Ishikawa (cell line): ENCODE data around the gene HOXC9.
A peak's percentile ranks its signal among the peaks of the same experiment; 100 is the strongest.

Experiments
- CEBPB ChIP-seq: IDR thresholded peaks from 2 replicates; pipeline ENCODE4 v1.6.1; 2012
- CREB1 ChIP-seq: IDR thresholded peaks from 2 replicates; pipeline ENCODE4 v1.6.1; 2012; ENCODE audit warnings: low read depth
- EGR1 ChIP-seq: IDR thresholded peaks from 2 replicates; pipeline ENCODE4 v1.6.1; 2012
- EP300 ChIP-seq: IDR thresholded peaks from 2 replicates; pipeline ENCODE4 v1.6.1; 2012; ENCODE audit warnings: borderline replicate concordance
- FOXM1 ChIP-seq: IDR thresholded peaks from 2 replicates; pipeline ENCODE4 v1.6.1; 2012; ENCODE audit warnings: low read depth, borderline replicate concordance
- NFIC ChIP-seq: IDR thresholded peaks from 2 replicates; pipeline ENCODE4 v1.6.1; 2012
- RAD21 ChIP-seq: IDR thresholded peaks from 2 replicates; pipeline ENCODE4 v1.6.1; 2012; ENCODE audit warnings: low read depth
- TAF1 ChIP-seq: IDR thresholded peaks from 2 replicates; pipeline ENCODE4 v1.6.1; 2012; ENCODE audit warnings: low read depth, mild to moderate bottlenecking
- TCF12 ChIP-seq: IDR thresholded peaks from 2 replicates; pipeline ENCODE4 v1.6.1; 2012; ENCODE audit warnings: low read depth
- TEAD4 ChIP-seq: IDR thresholded peaks from 2 replicates; pipeline ENCODE4 v1.6.1; 2012
- YY1 ChIP-seq: IDR thresholded peaks from 2 replicates; pipeline ENCODE4 v1.6.1; 2012; ENCODE audit warnings: low read depth
- ZBTB7A ChIP-seq: IDR thresholded peaks from 2 replicates; pipeline ENCODE4 v1.6.1; 2012; ENCODE audit warnings: low read depth
- TF ChIP-seq, protein P1 (sequence below): IDR thresholded peaks from 2 replicates; pipeline ENCODE4 v1.6.1; 2012
- TF ChIP-seq, protein P2 (sequence below): IDR thresholded peaks from 2 replicates; pipeline ENCODE4 v1.6.1; 2012; ENCODE audit warnings: low read depth, mild to moderate bottlenecking
- TF ChIP-seq, protein P3 (sequence below): IDR thresholded peaks from 2 replicates; pipeline ENCODE4 v1.6.1; 2012

The HOXC9 gene

DNA sequence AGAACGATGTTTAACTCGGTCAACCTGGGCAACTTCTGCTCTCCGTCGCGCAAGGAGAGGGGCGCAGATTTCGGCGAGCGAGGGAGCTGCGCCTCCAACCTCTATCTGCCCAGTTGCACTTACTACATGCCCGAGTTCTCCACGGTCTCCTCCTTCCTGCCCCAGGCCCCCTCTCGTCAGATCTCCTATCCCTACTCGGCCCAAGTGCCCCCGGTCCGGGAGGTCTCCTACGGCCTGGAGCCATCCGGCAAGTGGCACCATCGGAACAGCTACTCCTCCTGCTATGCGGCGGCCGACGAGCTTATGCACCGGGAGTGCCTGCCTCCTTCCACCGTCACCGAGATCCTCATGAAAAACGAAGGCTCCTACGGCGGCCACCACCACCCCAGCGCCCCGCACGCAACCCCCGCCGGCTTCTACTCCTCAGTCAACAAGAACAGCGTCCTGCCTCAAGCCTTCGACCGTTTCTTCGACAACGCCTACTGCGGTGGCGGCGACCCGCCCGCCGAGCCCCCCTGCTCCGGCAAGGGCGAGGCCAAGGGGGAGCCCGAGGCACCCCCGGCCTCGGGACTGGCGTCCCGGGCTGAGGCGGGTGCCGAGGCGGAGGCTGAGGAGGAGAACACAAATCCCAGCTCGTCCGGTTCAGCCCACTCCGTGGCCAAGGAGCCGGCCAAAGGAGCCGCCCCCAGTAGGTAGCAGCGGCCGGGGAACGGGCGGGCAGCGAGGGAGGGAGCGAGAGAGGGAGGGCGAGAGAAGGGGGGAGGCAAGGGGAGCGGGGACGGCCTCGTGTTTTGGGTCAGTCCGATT, 26.5 kb upstream of the HOXC9 start:
- no peak for TF ChIP-seq YY1
- TF ChIP-seq EGR1: no peak
- TF ChIP-seq TEAD4: no peak
- TF ChIP-seq CREB1: no peak
- TF ChIP-seq FOXM1: no peak
- TF ChIP-seq, protein P1, sequence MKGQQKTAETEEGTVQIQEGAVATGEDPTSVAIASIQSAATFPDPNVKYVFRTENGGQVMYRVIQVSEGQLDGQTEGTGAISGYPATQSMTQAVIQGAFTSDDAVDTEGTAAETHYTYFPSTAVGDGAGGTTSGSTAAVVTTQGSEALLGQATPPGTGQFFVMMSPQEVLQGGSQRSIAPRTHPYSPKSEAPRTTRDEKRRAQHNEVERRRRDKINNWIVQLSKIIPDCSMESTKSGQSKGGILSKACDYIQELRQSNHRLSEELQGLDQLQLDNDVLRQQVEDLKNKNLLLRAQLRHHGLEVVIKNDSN: no peak
- no peak for TF ChIP-seq RAD21
- no peak for TF ChIP-seq CEBPB

DNA sequence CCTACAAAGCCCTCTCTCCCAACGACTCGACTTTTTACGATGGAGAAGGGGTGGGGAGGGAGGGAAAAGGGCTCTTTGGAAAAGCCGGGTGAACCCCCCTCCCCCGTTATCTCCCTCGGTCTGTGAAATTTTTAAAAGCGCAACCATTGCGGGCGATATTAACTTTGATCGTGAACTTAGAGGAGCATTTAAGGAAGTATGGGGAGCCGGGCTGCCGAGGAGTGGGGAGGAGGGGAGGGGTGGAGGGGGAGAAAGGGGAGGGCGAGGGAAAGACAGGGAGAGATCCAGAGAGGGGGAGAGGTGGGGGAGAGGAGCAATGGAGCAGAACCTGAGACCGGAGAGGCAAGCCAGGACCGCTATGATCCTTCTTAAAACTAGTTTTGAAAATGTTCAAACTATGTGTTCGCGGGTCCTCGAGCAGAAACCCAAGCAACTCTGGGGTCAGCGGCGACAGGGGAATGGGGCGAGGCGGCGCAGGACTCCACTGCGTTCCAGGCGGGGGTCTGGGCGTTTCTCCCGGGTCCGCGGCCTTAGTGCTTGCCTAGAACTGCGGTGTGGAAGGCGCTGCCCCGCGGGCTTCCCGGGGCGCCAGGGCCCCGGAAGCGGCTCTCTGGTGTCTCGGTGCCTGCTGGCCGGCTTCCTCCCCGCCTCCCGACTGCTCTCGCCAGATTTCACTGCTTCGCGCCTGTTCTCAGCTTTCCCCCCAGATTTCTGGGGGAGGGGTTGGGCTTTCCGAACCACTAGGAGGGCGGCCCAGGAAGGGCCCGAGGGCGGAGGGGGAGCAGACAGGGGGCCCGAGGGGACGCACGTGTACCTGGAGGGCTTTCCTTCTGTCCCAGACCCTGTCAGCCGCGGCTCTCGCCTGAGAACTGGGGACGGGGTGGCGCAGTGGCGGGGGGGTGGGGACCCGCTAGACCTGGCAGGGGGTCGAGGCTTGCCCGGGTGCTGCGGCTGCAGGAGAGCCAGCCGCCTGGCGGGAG, 25.6 kb upstream of the HOXC9 start, which contains the start of gene HOTAIR:
HOTAIR (minus strand) TSS at position 871 of the 980 bp plus-strand sequence.
- TF ChIP-seq NFIC: no peak
- TF ChIP-seq RAD21: no peak
- TF ChIP-seq CEBPB: no peak
- TF ChIP-seq CREB1: no peak
- TF ChIP-seq, protein P2, sequence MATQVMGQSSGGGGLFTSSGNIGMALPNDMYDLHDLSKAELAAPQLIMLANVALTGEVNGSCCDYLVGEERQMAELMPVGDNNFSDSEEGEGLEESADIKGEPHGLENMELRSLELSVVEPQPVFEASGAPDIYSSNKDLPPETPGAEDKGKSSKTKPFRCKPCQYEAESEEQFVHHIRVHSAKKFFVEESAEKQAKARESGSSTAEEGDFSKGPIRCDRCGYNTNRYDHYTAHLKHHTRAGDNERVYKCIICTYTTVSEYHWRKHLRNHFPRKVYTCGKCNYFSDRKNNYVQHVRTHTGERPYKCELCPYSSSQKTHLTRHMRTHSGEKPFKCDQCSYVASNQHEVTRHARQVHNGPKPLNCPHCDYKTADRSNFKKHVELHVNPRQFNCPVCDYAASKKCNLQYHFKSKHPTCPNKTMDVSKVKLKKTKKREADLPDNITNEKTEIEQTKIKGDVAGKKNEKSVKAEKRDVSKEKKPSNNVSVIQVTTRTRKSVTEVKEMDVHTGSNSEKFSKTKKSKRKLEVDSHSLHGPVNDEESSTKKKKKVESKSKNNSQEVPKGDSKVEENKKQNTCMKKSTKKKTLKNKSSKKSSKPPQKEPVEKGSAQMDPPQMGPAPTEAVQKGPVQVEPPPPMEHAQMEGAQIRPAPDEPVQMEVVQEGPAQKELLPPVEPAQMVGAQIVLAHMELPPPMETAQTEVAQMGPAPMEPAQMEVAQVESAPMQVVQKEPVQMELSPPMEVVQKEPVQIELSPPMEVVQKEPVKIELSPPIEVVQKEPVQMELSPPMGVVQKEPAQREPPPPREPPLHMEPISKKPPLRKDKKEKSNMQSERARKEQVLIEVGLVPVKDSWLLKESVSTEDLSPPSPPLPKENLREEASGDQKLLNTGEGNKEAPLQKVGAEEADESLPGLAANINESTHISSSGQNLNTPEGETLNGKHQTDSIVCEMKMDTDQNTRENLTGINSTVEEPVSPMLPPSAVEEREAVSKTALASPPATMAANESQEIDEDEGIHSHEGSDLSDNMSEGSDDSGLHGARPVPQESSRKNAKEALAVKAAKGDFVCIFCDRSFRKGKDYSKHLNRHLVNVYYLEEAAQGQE: no peak
- TF ChIP-seq TCF12: no peak
- TF ChIP-seq, protein P1: no peak
- TF ChIP-seq, protein P3, sequence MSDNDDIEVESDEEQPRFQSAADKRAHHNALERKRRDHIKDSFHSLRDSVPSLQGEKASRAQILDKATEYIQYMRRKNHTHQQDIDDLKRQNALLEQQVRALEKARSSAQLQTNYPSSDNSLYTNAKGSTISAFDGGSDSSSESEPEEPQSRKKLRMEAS: peak; percentile 45

DNA sequence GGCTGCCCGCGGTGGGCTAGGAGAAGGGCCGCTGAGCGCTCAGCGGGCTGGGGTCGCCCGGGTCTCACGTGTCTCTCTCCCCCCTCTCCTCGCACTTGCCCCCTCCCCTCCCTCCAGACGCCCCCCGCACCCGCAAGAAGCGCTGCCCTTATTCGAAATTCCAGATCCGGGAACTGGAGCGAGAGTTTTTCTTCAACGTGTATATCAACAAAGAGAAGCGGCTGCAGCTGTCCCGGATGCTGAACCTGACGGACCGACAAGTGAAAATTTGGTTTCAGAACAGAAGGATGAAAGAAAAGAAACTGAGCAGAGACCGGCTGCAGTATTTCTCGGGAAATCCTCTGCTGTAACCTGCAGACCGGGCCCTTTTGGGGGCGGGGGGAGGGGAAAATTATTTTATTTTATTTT, 24.9 kb upstream of the HOXC9 start:
- TF ChIP-seq, protein P2: no peak
- TF ChIP-seq TEAD4 (no peak), YY1 (no peak), TCF12 (no peak), CREB1 (no peak), FOXM1 (no peak), NFIC (no peak), ZBTB7A (no peak), TAF1 (no peak), EP300 (no peak), EGR1 (no peak), RAD21 (no peak), CEBPB (no peak)
- TF ChIP-seq, protein P1: no peak
- TF ChIP-seq, protein P3: no peak

DNA sequence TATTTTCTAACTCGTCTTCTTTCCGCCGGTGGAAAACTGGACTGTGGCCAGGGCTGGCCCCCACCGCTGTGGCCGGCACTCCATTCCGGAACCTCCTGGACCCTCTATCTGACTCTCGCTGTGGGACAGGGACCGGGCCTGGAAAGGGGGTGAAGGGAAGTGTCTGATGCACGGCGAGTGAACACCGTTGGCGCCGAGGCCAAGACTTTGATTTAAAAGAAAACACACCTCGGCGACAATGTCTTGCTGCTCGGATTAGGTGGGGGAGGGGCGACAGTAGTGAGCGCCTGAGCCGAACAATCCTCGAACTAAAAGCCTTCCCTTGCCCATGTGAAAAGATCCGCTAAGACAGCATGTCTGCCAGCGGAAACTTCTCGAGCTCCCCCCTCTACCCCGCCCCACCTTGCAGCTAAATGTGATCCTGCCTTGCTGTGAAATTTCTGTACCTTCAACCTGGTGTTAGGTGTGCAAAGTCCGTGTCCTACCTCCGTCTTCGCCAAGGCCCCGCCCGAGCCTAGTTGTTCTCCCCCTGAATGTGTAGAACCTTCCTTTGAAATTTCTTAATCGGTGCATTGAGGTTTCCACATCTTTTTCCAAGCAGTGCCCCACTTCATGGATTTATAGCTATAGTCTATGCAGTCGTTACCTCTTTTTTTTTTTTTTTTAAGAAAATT, 24.3 kb upstream of the HOXC9 start:
- TF ChIP-seq, protein P3: no peak
- TF ChIP-seq FOXM1 (no peak), YY1 (no peak), ZBTB7A (no peak), NFIC (no peak), TAF1 (no peak), RAD21 (no peak), EP300 (no peak), TCF12 (no peak), CREB1 (no peak), TEAD4 (no peak), EGR1 (no peak), CEBPB (no peak)
- TF ChIP-seq, protein P2: no peak
- TF ChIP-seq, protein P1: no peak
